GM12873 (cell line): ENCODE measurements around the gene SPATA3.

Experiments used
- TF ChIP-seq, protein P1 (sequence below): IDR thresholded peaks from 2 replicates; pipeline ENCODE4 v1.5.1; 2012; ENCODE audit warnings: low read depth, mild to moderate bottlenecking, moderate library complexity, low read length, control low read depth; ENCODE audit not compliant: insufficient read depth; ENCODE audit errors: missing control alignments

The SPATA3 gene

DNA sequence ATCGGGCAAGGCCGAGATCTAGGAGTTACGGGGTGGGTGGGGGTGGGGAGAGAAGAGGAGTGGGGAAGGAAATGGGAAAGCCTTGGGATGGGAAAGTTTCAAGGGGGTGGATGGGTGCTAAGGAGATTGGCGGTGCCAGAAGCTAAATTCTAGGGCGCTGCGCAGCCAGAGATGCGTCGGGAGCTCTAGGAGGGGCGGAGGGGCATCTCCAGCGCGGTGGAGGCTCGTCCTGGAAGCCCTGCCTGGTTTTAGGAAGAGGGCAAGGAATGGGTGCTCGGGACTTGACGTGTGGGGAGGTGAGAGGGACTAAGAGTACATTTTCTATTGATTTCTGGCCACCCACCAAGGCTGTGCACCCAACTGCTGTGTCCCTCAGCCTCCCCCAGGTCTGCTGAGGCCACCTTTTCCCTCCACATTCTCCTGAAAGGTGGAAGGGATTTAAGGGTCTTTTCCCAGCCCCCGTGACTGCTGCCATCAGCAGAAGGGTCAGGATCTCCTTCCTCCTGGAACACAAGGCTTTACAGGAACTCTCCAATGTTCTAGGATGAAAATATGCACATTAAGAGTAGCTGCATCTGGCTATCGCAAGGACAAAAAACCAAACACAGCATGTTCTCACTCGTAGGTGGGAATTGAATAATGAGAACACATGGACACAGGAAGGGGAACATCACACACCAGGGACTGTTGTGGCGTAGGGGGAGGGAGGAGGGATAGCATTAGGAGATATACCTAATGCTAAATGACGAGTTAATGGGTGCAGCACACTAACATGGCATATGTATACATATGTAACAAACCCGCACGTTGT is 42.8 kb downstream of the SPATA3 start:
- TF ChIP-seq, protein P1, sequence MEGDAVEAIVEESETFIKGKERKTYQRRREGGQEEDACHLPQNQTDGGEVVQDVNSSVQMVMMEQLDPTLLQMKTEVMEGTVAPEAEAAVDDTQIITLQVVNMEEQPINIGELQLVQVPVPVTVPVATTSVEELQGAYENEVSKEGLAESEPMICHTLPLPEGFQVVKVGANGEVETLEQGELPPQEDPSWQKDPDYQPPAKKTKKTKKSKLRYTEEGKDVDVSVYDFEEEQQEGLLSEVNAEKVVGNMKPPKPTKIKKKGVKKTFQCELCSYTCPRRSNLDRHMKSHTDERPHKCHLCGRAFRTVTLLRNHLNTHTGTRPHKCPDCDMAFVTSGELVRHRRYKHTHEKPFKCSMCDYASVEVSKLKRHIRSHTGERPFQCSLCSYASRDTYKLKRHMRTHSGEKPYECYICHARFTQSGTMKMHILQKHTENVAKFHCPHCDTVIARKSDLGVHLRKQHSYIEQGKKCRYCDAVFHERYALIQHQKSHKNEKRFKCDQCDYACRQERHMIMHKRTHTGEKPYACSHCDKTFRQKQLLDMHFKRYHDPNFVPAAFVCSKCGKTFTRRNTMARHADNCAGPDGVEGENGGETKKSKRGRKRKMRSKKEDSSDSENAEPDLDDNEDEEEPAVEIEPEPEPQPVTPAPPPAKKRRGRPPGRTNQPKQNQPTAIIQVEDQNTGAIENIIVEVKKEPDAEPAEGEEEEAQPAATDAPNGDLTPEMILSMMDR: no peak

DNA sequence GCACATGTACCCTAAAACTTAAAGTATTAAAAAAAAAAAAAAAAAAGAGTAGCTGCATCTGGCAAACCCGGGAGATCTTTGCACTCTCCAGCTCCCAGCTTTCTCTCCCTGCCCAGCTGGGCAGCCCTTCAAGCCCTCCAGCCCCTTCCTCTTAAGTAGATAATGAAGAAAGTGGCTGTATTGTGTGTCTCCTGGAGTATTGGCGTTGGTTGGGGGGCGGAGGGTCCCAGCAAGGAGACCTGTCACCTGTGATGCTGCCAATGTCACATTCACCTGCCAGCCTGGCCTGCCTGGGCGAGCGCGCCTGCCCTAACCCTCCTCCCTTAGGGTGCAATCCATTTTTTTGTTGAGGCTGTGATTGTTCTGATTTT is 43.4 kb downstream of the SPATA3 start:
- TF ChIP-seq, protein P1: no peak

DNA sequence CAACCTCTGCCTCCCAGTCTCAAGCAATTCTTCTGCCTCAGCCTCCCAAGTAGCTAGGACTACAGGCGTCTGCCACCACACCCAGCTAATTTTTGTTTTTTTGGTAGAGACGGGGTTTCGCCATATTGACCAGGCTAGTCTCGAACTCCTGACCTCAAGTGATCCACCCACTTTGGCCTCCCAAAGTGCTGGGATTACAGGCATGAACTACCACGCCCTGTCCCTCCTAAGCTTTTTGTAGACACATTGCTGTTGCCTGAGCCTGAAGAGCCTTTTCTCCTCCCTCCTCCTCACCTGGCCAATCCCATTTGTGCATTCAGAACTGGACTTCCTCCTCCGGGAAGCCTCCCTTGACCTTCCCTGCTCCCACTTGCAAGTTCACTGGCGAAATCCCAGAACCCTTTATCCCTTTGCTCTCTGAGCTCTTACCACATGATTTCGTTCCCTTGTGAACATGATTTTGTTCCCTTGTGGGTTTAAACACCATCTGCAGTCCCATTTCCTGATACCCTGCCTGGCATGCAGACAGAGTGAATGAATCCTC is 44.0 kb downstream of the SPATA3 start:
- TF ChIP-seq, protein P1: no peak

DNA sequence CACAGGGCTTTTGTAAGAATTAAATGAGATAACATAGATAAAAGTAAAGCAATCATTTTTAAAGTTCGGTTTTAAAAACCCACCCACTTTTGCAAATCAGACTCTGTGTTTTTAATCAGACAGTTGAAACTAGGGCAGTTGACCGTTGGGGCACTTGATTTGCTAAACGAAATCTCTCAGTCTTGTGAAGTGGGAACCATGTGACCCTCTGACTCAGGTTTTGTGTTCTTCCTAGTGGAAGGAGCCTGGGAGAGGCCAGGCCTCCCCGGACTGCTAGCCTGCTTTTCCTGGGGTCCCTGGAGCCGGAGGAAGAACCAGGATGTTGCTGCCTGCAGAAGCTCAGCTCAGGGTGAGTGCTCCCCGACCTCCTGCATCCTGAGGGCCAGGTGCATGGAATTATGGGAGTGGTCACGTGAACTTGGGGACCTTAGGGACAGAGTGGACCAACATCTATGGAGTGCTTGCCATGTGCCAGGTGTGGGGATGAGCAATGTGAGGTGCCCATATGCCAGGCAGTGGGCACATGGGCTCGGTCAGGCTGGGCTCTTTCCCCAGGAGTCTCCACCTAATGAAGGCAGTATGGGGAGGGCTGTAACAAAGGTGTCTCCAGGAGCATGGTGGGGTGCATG is 45.3 kb downstream of the SPATA3 start:
- TF ChIP-seq, protein P1: no peak

DNA sequence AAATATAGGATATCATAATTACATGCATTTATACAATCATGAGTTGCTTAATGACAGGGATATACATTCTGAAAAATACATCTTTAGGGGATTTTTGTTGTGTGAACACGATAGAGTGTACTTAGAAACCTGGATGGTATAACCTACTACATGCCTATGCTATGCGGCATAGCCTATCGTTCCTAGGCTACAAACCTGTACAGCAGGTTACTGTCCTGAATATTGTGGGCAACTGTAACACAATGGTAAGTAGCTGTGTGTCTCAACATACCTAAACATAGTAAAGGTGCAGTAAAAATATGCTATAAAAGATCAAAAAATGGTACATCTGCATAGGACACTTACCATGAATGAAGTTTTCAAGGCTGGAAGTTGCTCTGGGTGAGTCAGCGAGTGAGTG is 47.9 kb downstream of the SPATA3 start:
- TF ChIP-seq, protein P1: no peak

DNA sequence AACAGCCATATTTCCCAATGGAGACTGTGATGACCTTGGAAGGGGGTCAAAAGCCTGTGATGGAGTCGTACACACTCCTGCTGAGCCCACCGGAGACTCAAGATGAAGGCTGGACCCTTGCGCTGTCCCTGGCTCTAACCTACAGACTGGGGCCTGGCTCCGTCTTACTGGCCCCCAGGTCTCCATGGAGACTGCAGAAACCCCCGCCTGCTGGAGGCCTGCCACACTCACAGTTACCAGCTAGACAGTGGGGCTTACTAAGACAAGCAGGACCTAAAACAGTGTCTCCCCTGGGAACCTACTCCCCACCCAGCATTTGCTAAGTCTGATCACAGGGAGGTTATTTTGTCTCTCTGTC is 51.0 kb downstream of the SPATA3 start:
- TF ChIP-seq, protein P1: no peak

DNA sequence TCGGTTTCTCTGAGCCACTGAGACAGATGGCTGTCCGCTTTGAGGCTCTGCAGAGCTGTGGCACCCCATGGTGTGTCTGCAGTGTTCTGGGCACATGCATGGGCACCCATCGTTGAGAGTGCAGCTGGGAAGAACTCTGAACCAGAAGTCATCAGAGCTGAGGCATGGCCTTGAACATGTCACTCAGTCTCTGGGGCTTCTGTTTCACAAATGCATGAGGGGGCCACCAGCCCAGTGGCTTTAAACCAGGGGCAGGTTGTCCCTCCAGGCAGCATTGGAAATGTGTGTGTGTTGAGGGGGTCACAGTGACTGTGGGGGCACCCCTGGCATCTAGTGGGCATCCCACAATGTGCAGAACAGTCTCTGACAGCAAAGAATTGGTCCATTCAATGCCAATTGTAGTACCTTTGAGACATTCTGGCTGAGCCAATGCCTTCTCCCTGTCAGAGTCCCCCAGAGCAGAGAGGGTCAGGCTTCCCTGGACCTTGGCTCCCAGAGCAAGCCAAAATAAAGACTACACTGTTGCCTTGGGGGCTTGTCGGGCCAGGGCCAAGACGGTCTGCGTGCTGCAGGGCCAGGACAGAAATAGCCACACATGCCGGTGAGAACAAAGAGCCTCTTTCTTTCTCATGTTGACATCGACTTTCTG is 51.5 kb downstream of the SPATA3 start:
- TF ChIP-seq, protein P1: no peak
